GM18870 (cell line): ENCODE measurements around the gene IL37.
"Not testable (repeated sequence)": the region's sequence is repeated elsewhere in the genome, so short reads cannot be mapped to it uniquely, and the experiment has no call there.

Experiments
- ATAC-seq: cut with Tn5 transposase; IDR thresholded peaks from one replicate; pipeline ENCODE4 v1.9.1; 2021; ENCODE audit warnings: moderate library complexity; ENCODE audit not compliant: unreplicated experiment

Gene IL37

DNA sequence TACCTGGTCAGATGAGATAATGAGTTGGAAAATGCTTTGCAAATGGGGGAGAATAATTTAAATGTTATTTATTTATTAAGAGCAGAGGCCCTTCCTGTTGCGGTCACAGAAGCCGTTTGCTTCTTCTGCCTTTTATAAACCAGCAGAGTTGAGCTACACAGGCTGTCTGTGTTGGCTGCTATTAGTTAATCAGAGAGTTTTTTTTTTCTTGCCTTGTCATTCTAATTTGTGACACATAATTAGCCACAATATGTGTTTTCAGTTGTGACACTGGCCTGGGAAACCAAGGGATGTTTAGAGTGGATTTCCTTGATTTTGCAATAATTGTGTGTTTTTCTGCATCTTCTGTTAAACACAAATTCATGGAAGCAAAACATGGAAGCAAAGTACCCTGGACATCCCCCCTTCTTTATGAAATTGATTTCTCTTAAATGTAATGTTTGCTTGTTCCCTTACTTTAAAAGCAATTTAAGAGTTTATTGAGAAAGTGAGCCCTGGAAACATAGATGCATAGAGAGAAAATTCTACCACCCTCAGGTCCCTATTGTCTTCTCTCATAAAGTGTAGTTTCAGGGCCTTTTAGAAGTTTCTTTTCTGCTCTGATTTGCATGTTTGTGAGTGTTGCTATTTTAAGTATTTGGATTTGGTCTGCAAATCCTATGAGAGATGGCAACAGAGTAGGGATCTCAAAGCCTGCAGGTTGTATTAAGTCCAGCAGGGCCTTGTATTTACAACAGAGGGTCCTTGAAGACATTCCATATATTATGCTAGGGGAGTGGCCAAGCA, 22.8 kb upstream of the IL37 start:
- ATAC-seq: no peak

DNA sequence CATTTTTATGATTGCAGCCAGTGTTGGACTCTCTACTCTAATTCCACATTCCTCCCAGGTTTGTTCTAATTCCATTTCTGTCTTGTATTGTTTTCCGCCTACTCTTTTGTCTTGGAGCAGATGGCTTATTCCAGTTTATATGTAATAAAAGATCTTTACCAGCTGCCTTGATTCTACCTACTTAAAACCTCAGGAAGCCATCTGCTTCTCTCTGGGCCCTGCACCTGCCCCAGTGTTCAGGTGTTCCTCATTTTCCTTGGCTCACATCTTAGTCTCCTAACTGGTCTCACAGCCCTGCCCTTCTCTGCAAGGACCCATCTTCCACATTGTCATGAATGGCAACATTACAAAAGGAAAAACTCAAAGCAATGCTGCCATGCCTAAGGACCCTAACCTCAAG, 21.0 kb upstream of the IL37 start:
- no peak for ATAC-seq

DNA sequence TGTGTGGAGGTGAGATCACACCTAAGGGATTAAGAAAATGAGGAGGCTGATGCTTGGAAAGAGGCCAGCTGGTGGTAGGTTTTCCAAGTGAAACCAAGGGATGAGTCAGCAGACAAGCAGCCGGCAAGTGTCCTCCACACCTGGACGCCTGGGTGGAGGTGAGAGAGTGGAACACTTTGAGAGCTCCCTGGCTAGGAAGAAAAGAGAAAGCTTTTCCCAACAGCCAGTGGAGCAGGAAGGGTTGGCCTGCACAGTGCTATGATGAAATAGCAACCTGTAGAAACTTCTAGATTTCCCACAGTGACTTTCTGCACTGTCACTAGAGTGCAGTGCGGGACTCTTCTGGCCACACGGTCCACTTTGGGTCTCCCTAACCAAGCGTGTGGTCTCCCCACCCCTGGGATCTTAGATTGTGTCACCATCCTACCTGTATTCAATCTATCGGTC, 19.6 kb upstream of the IL37 start:
- ATAC-seq: no peak

DNA sequence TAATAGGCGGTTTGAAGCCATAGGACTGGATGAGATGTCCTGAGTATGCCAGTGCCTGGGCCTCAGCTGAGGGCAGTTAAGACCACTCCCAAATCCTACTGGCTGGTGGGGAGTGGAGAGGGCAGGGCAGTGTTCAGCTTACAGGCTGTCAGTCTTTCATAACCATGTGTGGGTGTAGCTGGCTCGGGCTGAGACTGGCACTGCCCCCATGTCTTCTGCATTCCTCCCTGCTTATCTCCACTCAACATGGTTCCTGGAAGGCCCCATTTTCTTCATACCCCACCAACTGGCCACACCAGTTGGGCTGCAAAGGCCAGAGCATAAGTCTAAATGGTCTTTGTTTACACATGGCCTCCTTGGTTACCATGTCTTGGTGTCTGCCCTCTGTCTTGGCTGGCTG, 17.2 kb upstream of the IL37 start:
- ATAC-seq: no peak

DNA sequence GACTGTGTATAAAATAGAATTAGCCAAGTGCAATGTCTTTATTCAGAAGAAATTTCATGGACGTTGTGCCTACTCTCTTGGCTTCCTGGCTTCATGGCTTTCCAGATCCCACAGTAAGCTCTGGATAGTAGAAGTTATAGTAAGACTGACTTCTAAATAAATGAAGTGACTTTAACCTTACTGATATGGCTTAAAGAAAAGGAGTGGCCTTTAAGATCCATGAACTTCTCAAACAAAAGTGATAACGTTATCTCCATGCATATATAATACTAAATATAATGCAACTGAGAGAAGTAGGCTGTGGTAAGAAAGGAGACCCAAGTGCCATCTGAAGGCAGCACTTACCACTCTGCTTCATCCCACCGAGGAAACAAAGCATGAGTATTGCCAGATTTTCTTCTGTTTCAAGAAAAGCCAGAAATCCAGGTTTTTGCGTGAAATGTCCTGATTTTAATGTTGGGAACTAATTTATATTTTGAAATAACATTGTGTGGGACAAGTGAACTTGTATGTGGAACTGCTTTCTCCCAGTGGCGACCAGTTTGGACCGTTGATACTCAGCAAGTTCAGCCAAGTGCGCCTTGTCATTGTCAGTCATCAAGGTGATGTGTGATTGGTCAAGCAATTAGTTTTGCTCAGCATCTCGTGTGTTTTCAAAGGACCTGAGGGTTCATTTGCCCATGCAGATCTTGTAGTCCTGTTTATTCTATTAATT, 13.9 kb upstream of the IL37 start:
- ATAC-seq: no peak

DNA sequence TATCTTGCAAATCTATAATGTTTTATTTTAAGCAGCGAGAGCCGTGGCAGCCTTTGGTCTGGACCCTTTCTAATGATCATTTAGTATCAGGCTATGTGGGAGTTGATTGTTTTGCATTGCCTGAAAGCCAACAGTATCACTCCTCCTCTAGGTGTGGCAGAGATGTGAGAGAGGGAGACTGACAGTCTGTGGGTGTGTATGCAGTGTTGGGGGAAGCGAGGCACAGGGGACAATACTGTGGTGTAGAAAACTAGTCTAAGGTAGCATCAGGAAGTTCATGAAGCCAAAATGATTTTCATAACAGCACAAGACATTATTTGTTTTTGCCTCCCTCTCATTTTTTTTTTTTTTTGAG, 13.4 kb upstream of the IL37 start:
- ATAC-seq: no peak

DNA sequence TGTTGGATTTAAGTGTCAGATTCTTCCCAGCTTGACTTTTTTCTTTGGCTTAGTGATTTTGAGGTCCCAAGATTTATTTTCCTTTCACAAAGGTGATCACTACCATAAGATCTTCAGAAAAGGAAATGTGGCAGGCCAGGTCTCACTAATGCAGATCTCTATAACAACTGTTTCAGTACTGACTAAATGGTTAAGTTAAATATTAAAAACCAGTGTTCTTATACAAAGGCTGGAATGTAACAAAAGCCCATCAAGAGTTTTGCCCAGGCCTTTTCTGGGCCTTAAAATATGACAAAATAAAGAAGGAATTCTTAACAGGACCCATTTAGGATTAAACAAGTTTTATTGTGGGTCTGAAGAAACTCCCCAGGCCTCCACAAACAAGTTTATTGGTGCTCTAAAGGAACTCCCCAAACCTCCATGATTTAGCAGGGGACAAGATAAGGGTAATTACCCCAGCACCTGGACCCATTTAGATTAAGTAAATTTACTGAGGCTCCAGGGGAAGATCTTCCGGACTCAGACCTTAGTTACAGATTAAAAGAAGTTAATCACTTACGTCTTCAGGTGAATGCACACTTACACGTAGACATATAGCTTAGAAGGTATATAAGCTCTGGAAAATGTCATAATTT, 9.4 kb upstream of the IL37 start:
- not testable (repeated sequence) for ATAC-seq

DNA sequence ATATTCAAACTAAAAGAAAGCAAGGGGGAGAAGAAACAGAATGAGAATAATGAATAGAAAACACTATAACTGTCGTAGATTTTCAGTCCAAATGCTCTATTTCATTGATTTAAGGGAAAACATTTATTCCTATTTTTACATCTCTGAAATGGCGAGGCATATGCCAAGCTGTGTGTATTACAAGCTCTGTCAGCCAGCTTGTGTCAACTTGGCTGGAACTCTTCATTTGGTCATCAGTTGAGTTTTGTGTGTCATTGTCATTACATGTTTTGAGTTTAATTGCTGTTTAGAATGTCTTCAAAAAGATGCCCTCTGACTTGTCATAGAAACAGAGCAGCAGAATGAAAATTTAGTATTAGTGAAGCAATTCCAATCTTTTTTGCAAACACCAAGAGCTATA, 8.1 kb upstream of the IL37 start:
- ATAC-seq: no peak

DNA sequence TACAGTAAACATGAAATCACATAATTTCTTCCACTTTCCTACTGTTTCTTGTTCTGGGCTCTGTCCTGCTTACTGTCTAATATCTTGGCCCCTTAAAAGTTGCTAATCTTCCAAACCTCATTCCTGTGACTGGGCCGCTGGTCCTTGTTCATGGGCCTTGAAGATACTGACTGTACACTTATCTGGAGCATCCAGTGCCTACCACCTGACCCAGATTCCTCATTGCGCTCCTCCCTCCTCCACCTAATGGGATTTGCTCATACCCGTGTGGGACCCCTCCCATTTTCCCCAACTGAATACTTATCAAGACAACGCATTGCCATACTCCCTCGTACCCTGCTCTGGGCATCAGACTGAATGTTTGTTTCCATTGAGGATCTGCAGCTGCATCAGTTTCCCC, 6.1 kb upstream of the IL37 start:
- ATAC-seq: no peak

DNA sequence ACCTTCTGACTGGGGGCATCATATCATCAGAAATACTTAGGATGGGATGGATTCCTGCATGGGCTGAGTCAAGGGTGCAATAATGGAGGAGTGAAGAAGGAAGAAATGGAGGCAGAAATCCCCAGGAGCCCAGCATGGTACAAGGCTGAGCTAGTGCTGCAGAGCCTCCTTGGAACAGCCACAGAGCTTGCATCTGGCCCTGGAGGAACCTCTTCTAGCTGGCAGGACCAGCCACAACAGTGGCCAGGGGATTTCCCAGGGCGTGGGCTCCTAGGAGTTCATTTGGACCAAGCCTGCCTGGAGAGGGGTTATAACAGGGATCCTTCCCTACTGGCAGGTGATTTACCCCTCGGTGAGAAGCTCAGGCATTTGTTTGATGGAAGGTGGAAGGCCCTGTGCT, 4.7 kb upstream of the IL37 start:
- ATAC-seq: no peak

DNA sequence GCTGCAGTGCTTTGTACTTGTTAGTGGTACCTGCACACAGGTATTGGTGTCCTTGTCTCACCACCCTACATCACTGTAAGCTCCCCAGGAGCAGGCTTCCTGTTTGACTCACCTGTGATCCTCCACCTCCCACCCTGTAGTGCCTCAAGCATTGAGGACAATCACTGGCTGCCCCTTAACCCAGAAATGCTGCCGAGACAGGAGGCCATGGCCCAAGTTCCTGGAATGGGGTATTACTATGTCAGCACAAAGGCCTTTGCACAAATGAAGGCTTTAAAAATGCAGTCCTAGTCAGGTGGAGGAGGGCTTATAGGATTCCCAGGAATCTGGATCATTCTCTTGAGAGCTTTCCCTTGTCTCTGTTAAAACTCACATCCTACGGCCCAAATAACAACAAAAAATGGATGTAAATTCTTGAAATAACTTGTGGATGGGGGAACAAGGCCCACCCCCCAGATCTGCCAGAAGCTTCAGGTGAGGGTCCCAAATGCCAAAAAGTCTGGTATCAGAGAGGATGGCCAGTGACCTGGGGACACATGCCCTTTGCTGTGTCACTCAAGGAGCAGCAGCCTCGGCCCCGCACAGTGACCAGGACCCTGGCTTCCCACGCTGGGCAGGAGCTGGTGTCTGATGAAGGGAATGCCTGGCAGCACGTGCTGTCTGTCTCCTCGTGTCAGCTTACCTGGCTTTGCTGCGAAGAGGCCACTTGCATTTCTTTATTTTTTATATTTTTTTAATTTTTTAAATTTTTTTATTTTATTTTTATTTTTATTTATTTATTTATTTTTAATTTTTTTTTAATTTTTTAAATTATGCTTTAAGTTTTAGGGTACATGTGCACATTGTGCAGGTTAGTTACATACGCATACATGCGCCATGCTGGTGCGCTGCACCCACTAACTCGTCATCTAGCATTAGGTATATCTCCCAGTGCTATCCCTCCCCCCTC, 3.7 kb upstream of the IL37 start:
- ATAC-seq: no peak

DNA sequence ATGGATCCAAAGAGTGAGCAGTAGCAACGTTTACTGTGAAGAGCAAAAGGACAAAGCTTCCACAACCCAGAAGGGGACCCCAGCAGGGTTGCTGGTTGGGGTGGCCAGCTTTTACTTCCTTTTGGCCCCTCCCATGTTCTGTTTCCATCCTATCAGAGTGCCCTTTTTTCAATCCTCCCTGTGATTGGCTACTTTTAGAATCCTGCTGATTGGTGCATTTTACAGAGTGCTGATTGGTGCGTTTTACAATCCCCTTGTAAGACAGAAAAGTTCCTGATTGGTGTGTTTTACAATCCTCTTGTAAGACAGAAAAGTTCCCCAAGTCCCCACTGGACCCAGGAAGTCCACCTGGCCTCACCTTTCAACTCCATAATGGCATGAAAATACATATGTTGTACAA, 2.4 kb upstream of the IL37 start:
- not testable (repeated sequence) for ATAC-seq

DNA sequence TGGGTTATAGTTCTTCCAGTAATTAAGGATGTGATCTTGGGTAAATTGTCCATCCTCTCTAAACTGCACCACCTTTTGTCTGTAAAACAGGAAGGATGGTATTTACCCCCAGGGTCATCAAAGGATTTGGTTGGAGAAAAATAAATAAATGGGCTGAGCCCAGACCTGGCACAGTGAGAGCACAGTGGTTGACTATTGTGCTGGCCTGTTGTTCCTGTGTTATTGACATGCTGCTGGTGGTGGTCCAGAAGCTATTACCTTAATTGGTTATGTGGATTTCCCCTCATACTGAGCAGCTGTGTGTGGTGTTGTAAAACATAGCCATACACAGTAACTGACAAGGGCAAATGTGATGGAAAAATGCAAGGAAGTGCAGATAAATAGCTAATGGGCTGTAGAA, 746 bp upstream of the IL37 start:
- no peak for ATAC-seq

DNA sequence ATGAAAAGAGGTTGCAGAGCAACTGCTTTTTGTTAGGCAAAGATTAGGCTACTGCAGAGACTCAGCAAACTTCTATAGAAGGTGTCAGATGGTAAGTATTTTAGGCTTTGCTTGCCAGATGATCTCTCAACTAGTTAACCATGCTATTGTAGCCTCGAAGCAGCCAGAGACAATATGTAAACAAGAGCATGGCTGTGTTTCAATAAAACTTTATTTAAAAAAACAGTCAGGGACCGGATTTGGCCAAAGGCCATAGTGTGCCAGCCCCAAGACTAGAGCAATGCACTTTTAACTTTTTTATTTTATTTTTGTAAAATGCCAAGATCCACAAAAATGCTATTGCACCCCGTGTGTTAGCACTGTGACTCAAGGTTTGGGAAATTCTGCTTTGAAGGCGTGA, 1.4 kb downstream of the IL37 start:
- no peak for ATAC-seq

DNA sequence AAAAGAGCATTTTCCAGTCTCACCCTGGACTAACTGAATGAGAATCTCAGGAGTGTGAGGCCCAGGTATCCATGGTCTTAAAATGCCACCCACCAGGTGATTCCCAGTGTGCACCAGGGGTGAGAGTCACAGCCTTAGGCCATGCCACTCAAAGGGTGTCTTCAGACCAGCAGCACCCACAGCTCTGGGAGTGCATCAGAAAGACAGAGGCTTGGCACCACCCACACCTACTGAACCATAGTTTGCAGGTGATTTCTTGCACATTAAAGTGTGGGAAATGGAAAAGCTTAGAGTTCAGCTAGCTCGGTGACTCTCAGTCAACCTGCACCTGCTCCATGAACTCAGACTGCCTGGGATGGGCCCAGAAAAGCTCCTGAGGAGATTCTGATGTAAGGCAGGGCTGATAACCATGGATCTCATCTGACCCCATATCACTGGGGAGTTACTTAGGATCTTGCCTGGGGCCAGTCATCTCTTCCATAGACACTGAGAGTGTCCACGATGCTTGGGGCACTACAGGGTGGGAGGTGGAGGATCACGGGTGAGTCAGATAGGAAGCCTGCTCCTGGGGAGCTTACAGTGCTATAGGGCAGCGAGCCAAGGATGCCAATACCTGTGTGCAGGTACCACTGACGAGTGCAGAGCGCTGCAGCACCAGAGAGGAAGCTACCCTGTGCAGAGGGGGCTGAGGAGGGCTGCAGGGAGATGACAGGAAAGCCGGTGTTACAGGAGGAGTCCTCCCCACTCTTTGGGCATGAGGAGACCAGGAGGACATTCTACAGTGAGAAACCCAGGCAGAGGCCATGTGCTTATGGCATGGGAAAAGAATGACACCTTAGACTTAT, 4.6 kb downstream of the IL37 start:
- ATAC-seq: no peak

DNA sequence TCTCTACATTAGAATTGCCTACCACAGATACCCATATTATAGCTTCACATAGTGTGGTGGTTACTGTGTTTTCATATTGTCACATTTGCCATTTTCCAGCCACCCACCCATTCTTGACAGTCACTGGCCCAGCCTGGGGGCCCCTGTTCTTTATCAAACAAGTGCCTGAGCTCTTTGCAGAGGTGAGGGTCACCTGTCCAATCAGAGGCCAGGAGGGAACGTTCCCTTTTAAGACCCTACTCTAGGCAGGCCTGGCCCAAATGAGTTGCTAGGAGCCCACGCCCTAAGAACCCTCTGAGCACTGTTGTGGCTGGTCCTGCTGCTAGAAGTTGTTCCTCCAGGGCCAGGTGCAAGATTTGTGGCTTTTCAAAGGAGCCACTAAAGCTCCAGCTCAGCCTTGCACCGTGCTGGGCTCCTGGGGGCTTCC, 5.2 kb downstream of the IL37 start:
- ATAC-seq: no peak

DNA sequence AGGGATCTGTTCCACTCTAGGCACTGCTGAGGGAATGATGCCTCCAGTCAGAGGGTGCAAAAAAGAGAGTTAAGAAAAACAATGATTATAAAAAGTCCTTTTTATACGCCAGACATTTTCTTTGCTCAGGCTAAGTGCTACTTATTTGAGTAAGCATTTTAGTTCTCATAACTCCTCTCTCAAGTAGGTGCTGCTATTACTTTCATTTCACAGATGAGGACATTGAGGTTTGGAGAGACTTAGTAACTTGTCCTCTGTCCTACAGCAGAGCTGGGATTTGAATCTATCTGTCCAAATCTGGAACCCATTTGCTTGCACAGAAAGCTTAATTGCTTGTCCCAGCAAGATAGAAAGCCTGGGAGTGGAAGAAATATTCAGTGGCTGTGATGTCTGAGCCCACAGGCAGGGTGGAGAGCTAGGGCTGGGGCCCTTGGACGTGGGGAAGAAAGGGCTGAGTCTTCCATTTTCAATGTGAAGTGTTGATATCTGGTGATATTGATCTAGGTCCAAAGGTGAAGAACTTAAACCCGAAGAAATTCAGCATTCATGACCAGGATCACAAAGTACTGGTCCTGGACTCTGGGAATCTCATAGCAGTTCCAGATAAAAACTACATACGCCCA, 5.8 kb downstream of the IL37 start:
- no peak for ATAC-seq

DNA sequence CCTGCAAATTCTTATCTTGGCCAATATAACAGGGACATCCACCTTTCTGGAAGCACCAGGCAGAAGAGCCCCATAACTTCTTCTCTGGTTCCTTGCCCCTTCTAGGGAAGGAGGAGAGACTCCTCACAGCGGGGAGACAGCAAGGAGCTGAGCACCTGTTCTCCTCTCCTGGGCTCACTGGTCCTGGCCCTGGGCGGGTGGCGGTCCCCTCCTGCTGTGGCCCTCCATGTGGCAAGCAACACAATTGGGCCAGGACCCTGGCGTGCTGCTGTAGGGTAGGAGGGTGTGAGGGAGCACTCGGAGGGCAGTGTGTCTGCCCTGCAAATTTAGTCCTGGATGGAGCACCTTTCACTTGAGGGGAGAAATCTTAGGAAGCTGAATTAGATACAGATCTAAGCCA, 6.9 kb downstream of the IL37 start:
- ATAC-seq: no peak

DNA sequence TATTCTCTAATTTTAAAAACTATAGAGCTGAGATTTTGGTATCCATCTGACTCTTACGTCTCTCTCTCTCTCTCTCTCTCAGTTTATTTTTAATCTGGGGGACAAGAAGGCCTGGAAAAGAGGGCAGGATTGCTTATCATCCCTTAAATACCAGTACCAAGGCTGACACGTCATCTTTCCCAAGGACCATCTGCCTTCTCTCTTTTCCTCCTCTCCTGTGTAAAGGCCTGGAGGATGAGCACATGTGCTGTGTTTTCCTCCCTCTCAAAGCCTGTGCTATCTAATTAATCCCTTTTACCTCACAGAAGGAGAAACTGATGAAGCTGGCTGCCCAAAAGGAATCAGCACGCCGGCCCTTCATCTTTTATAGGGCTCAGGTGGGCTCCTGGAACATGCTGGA, 7.3 kb downstream of the IL37 start:
- no peak for ATAC-seq

DNA sequence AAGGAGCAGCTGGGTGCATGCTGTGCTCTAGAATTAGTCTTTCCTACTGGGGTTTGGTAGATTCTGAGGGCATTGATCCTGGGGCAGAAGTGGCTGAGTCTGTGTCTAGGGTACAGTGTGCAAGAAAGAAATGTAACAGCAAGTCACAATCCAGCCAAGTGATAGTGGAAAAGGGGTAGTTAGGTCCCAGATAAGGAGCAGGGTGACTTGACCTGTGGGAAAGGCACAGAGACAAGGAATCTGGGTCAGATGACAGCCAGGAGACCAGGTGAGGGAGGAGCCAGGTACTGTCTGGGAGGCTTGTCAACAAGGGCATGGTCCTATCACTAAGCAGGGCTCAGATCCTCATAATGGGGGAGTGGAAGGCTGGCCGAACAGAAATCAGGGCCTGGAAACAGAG, 8.1 kb downstream of the IL37 start:
- no peak for ATAC-seq
